ENCODE measurements around the gene SP8. TPM values are rescaled to one million over a fixed set of nuclear protein-coding genes. Genes with fewer than 3 reads are reported as not detected.

The SP8 gene
- total RNA-seq, 1 donor from 2014 or later, result 33.7 TPM

DNA sequence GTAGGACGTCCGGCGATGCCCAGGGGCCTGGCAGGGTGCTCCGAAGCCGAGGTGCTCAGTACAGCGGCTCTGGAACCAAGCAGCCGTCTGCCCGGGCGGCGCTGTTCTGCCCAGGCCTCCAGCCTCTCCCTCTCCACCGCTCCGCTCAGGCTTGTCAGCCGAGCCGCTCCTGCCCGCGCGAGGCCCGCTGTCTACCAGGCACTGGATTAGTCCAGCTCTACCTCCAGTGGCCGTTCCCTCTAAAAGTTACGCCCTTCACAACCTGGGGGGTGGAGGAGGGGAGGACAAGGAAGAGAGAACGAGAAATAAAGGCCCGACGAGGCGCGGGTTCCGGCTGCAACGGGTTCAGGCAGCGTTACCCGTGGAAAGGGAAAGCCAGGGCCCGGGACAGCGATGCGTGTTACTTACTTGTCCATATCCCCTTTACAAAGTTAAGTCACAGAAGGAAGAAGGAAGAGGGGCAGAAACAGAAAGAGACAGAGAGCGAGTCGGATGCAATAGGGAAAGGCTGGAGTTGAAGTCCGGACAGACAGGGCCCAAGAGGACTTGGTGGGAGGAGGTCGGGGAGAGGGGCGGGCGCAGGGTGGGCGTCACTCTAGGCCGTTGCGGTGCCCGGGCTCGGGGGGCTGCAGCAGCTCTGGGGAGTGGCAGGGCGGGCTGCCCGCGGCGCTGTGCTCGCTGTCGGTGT is 2.8 kb downstream of the SP8 start:
- Mint-ChIP-seq H3K27me3 (ENCODE audit: low read depth) (peaks cover 88% of the 10 kb centered on the region), H3K4me1 (peaks cover 73% of the 10 kb centered on the region), H3K36me3 (ENCODE audit: low read depth) (peaks cover 15% of the 10 kb centered on the region), H3K27ac (ENCODE audit: unreplicated experiment) (peak overlapping the region; percentile 92), H3K4me3 (peak overlapping the region; percentile 96), H3K9me3 (no peaks in the 10 kb centered on the region)
- DNase-seq (ENCODE audit: low read depth, low spot score), result no peak
- TF ChIP-seq, protein P1, sequence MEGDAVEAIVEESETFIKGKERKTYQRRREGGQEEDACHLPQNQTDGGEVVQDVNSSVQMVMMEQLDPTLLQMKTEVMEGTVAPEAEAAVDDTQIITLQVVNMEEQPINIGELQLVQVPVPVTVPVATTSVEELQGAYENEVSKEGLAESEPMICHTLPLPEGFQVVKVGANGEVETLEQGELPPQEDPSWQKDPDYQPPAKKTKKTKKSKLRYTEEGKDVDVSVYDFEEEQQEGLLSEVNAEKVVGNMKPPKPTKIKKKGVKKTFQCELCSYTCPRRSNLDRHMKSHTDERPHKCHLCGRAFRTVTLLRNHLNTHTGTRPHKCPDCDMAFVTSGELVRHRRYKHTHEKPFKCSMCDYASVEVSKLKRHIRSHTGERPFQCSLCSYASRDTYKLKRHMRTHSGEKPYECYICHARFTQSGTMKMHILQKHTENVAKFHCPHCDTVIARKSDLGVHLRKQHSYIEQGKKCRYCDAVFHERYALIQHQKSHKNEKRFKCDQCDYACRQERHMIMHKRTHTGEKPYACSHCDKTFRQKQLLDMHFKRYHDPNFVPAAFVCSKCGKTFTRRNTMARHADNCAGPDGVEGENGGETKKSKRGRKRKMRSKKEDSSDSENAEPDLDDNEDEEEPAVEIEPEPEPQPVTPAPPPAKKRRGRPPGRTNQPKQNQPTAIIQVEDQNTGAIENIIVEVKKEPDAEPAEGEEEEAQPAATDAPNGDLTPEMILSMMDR (conservative IDR thresholded peaks at IDR 0.05), result peak; percentile 32

DNA sequence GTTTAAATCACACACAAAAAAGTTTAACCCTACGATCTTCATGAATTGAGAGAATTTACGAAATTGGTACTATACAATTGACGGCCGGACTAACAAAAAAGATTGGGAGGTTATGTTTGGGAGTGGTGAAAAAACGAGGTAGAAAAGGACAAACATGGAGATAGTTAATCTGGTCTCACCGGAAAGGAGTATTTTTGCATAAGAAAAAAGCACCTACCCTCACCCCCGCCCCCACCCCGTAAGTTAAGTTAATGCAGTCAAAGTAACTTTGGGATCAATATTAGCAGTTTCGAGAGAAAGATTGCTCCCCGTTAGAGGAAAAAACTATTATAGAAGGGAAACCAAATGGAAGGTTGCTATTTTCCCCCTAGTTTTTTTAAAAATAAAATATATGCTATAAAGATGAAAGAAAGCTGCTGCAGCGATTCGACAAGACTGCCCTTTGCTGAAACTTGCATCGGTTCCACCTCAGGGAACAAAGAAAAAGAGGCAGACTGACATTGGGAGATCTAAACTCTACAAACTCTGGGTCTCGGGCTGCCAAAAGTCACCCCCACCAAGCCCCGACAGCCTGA is 3.5 kb downstream of the SP8 start:
- Mint-ChIP-seq H3K9me3 (no peaks in the 10 kb centered on the region), H3K27ac (ENCODE audit: unreplicated experiment) (peak overlapping the region; percentile 92), H3K36me3 (ENCODE audit: low read depth) (peaks cover 15% of the 10 kb centered on the region), H3K27me3 (ENCODE audit: low read depth) (peaks cover 88% of the 10 kb centered on the region), H3K4me1 (peaks cover 72% of the 10 kb centered on the region), H3K4me3 (peak overlapping the region; percentile 96)
- DNase-seq (ENCODE audit: low read depth, low spot score), result no peak
- TF ChIP-seq, protein P1 (conservative IDR thresholded peaks at IDR 0.05), result no peak

DNA sequence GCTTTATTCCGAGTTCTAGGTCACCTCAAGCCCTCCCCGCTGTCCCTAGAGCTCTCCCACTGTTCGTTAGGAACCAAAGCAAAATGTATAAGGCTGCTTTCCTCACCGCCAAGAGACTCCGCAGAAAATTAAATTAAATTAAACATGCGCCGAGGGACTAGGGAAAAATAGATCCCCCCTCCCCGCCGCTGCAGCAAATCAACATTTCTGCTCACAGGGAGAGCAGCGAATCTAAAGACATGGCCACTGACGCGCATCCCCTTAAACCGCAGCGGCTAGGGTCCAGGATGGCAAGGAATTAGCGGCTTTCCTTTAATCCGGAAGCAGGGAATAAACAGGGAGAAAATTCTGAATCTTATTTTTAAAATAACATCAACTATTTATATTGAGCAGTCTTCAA is 7.6 kb downstream of the SP8 start:
- Mint-ChIP-seq H3K4me1 (peaks cover 74% of the 10 kb centered on the region), H3K27me3 (ENCODE audit: low read depth) (peaks cover 97% of the 10 kb centered on the region), H3K4me3 (peak overlapping the region; percentile 85), H3K27ac (ENCODE audit: unreplicated experiment) (no peak overlapping the region), H3K36me3 (ENCODE audit: low read depth) (peaks cover 10% of the 10 kb centered on the region), H3K9me3 (no peaks in the 10 kb centered on the region)
- TF ChIP-seq, protein P1 (conservative IDR thresholded peaks at IDR 0.05), result no peak
- DNase-seq (ENCODE audit: low read depth, low spot score), result no peak

DNA sequence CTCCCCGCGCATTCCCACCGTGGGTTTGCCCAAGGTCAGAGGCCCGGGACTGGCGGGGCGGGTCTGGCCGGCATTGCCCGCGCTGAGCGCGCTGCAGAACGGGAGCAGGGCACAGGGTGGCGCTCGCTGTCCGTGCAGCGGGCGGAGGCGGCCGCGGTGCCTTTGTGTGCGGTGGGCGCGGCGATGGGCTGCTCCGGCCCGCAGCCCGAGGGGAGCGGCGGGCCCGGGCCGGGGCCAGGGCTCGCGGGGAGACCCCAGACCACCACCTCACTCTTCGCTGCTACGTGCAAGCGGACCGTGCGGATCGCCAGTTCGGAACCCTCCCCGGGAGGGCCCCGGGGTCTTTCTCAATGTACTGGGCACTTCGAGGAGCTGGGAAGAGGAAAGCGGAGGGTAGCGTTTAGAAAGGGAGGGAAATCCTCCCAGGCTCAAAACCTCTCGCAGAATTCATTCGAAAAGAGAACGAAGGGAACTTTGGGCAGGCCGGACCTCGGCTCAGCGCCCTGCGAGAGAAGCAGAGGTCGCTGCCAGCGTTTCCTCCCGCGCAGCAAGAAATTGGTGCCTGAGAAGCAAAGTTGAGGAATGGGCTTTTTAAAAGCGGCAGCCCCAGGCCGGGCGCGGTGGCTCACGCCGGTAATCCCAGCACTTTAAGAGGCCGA is 8.5 kb downstream of the SP8 start:
- H3K4me3 Mint-ChIP-seq, result peak overlapping the region; percentile 87
- DNase-seq (ENCODE audit: low read depth, low spot score), result peak; percentile 78
- H3K27me3 Mint-ChIP-seq (ENCODE audit: low read depth), result peaks cover 95% of the 10 kb centered on the region
- TF ChIP-seq, protein P1 (conservative IDR thresholded peaks at IDR 0.05), result peak; percentile 88
- H3K27ac Mint-ChIP-seq (ENCODE audit: unreplicated experiment), result no peak overlapping the region
- H3K36me3 Mint-ChIP-seq (ENCODE audit: low read depth), result peaks cover 7% of the 10 kb centered on the region
- H3K9me3 Mint-ChIP-seq, result no peaks in the 10 kb centered on the region
- peaks cover 66% of the 10 kb centered on the region for H3K4me1 Mint-ChIP-seq

DNA sequence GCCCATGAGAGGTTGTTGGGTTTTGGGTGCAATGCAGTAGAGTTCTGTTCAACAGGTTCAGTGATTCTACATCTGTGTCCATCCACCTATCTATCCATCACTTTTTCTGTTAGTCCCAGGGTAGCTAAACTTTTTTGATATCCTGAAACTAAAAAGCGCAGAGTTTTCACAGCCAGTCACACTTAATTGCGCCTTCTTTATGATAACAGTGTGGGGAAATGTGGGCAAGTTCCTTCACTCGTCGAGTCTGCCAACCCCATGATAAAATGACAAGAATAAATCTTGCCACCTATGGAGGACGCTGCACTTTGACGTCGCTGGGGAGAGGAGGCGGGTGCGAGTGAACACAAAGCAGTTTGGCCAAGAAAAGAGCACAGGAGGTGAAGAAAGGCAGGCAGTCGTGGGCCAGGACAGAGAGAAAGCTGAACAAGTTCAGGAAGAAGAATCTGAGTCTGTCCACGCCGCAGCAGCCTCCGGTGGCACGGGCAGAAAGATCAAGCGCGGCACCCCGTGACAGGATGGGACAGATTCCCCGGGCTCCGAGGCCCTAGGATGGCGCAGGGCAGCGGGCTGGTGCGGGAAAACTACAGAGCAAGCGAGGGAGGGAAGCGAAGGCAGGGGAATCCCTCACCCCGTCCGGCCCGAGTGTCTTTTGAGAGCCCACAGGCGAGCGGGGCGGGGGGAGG is 9.2 kb downstream of the SP8 start:
- Mint-ChIP-seq H3K27ac (ENCODE audit: unreplicated experiment) (peak overlapping the region; percentile 3), H3K36me3 (ENCODE audit: low read depth) (peaks cover 3% of the 10 kb centered on the region), H3K9me3 (no peaks in the 10 kb centered on the region), H3K4me1 (peaks cover 59% of the 10 kb centered on the region), H3K4me3 (peak overlapping the region; percentile 87), H3K27me3 (ENCODE audit: low read depth) (peaks cover 92% of the 10 kb centered on the region)
- TF ChIP-seq, protein P1 (conservative IDR thresholded peaks at IDR 0.05), result no peak
- no peak for DNase-seq (ENCODE audit: low read depth, low spot score)
